CD4-positive, alpha-beta T cell (primary cell): ENCODE data around the gene MAN1A1. TPM values are rescaled to one million over a fixed set of nuclear protein-coding genes. Genes with fewer than 3 reads are reported as not detected.

Experiments used
- ATAC-seq: fragments of 200-7000 bp; cut with Tn5 transposase; one replicate; pipeline ENCODE4 v1.10.0; 2022; ENCODE audit warnings: mild to moderate bottlenecking; ENCODE audit not compliant: poor library complexity
- CTCF ChIA-PET: fragments of 350-600 bp; sonication (Branson Sonifier 250); formaldehyde crosslinking; loops from one replicate; lab custom pipeline; 2021; ENCODE audit warnings: antibody characterized with exemption, inconsistent platforms; lab: Charles Lee
- POLR2A ChIA-PET: fragments of 350-600 bp; sonication (Branson Sonifier 250); formaldehyde crosslinking; loops from one replicate; lab custom pipeline; 2021; ENCODE audit warnings: antibody characterized with exemption, inconsistent platforms; lab: Charles Lee
- DNase-seq, 14 experiments: peaks; one replicate each; pipeline ENCODE4 v3.0.0-alpha.2; 2013 to 2020; ENCODE audit warnings: mixed read lengths in 2 of 14
- H3K27ac ChIP-seq, 2 donors: one replicate each; pipeline versions ENCODE4 v1.5.1 to v1.7.0; 2013; ENCODE audit warnings: low read length in 2 of 2, low read depth in 1 of 2, mild to moderate bottlenecking in 1 of 2
- H3K27me3 ChIP-seq, 2 experiments: 1 replicate in 1 of 2; 2 replicates in 1 of 2; pipeline versions ENCODE4 v1.6.1 to v1.7.0; 2013; ENCODE audit warnings: low read length in 2 of 2, control low read depth in 1 of 2, mild to moderate bottlenecking in 1 of 2, moderate library complexity in 1 of 2; ENCODE audit not compliant: insufficient read depth in 2 of 2, control insufficient read depth in 1 of 2
- H3K36me3 ChIP-seq: one replicate; pipeline ENCODE4 v1.6.1; 2013; ENCODE audit warnings: low read length, control low read depth; ENCODE audit not compliant: insufficient read depth
- H3K4me1 ChIP-seq: one replicate; pipeline ENCODE4 v1.6.1; 2013; ENCODE audit warnings: low read length, control low read depth; ENCODE audit not compliant: insufficient read depth
- H3K4me3 ChIP-seq: one replicate; pipeline ENCODE4 v1.5.1; 2013; ENCODE audit warnings: mild to moderate bottlenecking, low read length, moderate library complexity
- H3K9me3 ChIP-seq, 2 experiments: 1 replicate in 1 of 2; 2 replicates in 1 of 2; pipeline versions ENCODE4 v1.6.1 to v1.7.0; 2013; ENCODE audit warnings: low read length in 2 of 2, mild to moderate bottlenecking in 2 of 2, control low read depth in 1 of 2, moderate library complexity in 1 of 2; ENCODE audit not compliant: control insufficient read depth in 1 of 2, insufficient read depth in 1 of 2
- H3K27ac Mint-ChIP-seq: one replicate; pipeline ENCODE4 v1.8.0; 2020; ENCODE audit warnings: mixed read lengths
- H3K27me3 Mint-ChIP-seq: one replicate; pipeline ENCODE4 v1.8.0; 2021; ENCODE audit warnings: mixed read lengths
- H3K36me3 Mint-ChIP-seq: one replicate; pipeline ENCODE4 v1.8.0; 2021; ENCODE audit warnings: low read depth, mixed read lengths
- H3K4me1 Mint-ChIP-seq: one replicate; pipeline ENCODE4 v1.8.0; 2021; ENCODE audit warnings: low read depth, mixed read lengths
- H3K4me3 Mint-ChIP-seq: one replicate; pipeline ENCODE4 v1.8.0; 2020; ENCODE audit warnings: mild to moderate bottlenecking, mixed read lengths
- H3K9me3 Mint-ChIP-seq: one replicate; pipeline ENCODE4 v1.8.0; 2020; ENCODE audit warnings: mixed read lengths
- intact Hi-C, 2 experiments: fragments of 100-400 bp; cut with DNase I in 1 of 2; cut with micrococcal nuclease in 1 of 2; formaldehyde crosslinking; loops; one replicate each; pipeline versions ENCODE4 v1.15.1 to v1.9.0; 2023 to 2025; cut with DNase I, micrococcal nuclease
- total RNA-seq, 174 experiments: library from RNA in 2 of 174; stranded (reverse) in 2 of 174; gene quantifications; one replicate each; pipeline ENCODE4 v1.2.3 and lab custom pipeline; 2021 to 2026
- TF ChIP-seq, protein P1 (sequence below): fragments of 200-600 bp; IDR thresholded peaks from one replicate; pipeline ENCODE4 v1.8.0; 2022; ENCODE audit warnings: antibody characterized with exemption, mild to moderate bottlenecking

Gene MAN1A1
- total RNA-seq, 2 experiments from 2014 or later: 4.5 to 4.9 TPM

DNA sequence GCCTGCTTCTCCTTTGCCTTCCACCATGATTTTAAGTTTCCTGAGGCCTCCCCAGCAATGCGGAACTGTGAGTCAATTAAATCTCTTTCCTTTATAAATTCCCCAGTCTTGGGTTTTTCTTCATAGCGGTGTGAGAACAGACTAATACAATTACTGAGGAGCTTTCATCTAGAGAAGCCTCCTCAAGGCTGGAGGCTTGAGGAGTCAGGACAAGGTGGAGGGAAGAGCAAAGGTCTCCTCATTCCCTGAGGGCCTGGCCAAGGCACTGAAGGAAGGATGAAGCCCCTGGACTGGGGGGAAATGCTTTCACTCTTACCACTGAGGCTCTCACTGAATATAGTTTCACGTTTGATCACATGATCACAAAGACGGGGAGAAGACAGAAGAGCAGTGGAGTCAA is 118.2 kb downstream of the MAN1A1 start:
- POLR2A ChIA-PET: no interaction called here
- Histone ChIP-seq H3K4me3 (no peak overlapping the region), H3K4me1 (no peaks in the 10 kb centered on the region), H3K36me3 (no peaks in the 10 kb centered on the region), H3K27ac (no peak overlapping the region), H3K9me3 (no peaks in the 10 kb centered on the region), H3K27me3 (no peaks in the 10 kb centered on the region)
- TF ChIP-seq, protein P1, sequence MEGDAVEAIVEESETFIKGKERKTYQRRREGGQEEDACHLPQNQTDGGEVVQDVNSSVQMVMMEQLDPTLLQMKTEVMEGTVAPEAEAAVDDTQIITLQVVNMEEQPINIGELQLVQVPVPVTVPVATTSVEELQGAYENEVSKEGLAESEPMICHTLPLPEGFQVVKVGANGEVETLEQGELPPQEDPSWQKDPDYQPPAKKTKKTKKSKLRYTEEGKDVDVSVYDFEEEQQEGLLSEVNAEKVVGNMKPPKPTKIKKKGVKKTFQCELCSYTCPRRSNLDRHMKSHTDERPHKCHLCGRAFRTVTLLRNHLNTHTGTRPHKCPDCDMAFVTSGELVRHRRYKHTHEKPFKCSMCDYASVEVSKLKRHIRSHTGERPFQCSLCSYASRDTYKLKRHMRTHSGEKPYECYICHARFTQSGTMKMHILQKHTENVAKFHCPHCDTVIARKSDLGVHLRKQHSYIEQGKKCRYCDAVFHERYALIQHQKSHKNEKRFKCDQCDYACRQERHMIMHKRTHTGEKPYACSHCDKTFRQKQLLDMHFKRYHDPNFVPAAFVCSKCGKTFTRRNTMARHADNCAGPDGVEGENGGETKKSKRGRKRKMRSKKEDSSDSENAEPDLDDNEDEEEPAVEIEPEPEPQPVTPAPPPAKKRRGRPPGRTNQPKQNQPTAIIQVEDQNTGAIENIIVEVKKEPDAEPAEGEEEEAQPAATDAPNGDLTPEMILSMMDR: no peak
- DNase-seq: no peak
- Mint-ChIP-seq H3K4me1 (no peaks in the 10 kb centered on the region), H3K9me3 (no peaks in the 10 kb centered on the region), H3K4me3 (no peak overlapping the region), H3K27ac (no peak overlapping the region), H3K27me3 (no peaks in the 10 kb centered on the region), H3K36me3 (no peaks in the 10 kb centered on the region)
- CTCF ChIA-PET: no interaction called here
- intact Hi-C loops: no loop called here
- no peak for ATAC-seq

DNA sequence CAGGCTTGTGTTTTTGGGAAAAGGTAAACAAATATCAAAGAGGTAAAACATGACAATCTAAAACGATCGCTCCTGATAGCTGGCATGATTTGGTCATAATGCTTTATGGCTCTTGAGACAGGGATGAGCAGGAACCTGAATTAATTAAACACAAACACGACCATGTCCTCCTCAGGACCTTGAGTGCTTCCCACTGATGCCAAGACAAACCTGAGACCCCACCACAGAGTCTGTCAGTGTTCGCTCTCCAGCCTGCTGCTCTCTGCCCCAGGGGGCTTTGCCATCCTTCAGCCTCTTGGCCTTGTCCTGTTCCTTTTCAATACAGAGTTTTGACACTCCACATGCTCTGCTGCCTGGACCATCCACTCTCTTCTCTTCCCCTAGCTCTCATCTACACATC is 119.4 kb downstream of the MAN1A1 start:
- no peak for ATAC-seq
- no peaks in the 10 kb centered on the region for H3K9me3 ChIP-seq
- TF ChIP-seq, protein P1: no peak
- DNase-seq: no peak
- Mint-ChIP-seq H3K4me3 (no peak overlapping the region), H3K36me3 (no peaks in the 10 kb centered on the region), H3K27me3 (no peaks in the 10 kb centered on the region), H3K4me1 (no peaks in the 10 kb centered on the region), H3K27ac (no peak overlapping the region), H3K9me3 (no peaks in the 10 kb centered on the region)
- no peaks in the 10 kb centered on the region for H3K4me1 ChIP-seq
- no peak overlapping the region for H3K4me3 ChIP-seq
- intact Hi-C loops: no loop called here
- POLR2A ChIA-PET: no interaction called here
- no peak overlapping the region for H3K27ac ChIP-seq
- no peaks in the 10 kb centered on the region for H3K27me3 ChIP-seq
- CTCF ChIA-PET: no interaction called here
- no peaks in the 10 kb centered on the region for H3K36me3 ChIP-seq

DNA sequence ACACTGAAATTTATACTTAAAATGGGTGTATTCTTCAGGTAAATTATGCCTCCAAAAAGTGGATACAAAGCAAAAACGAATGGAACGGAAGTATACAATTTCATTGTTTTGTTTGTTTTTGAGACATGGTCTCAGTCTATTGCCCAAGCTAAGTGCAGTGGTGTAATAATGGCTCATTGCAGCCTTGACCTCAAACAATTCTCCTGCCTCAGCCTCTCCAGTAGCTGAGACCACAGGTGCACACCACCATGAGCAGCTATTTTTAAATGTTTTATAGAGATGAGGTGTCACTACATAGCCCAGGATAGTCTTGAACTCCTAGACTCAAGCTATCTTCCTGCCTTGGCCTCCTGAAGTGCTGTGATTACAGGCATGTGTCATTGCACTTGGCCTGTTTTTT is 122.2 kb downstream of the MAN1A1 start:
- POLR2A ChIA-PET: no interaction called here
- TF ChIP-seq, protein P1: no peak

More for the DNA sequence above, 122.2 kb downstream of the MAN1A1 start:
- no peaks in the 10 kb centered on the region for H3K36me3 Mint-ChIP-seq
- ATAC-seq (no peak), DNase-seq (no peak)
- H3K4me1 Mint-ChIP-seq: no peaks in the 10 kb centered on the region
- H3K27ac Mint-ChIP-seq: no peak overlapping the region
- Histone ChIP-seq H3K36me3 (no peaks in the 10 kb centered on the region), H3K9me3 (no peaks in the 10 kb centered on the region), H3K4me1 (no peaks in the 10 kb centered on the region), H3K4me3 (no peak overlapping the region), H3K27ac (no peak overlapping the region), H3K27me3 (no peaks in the 10 kb centered on the region)
- CTCF ChIA-PET: no interaction called here
- no peaks in the 10 kb centered on the region for H3K9me3 Mint-ChIP-seq
- no peaks in the 10 kb centered on the region for H3K27me3 Mint-ChIP-seq
- intact Hi-C loops: no loop called here
- no peak overlapping the region for H3K4me3 Mint-ChIP-seq
